Activated CD4-positive, alpha-beta memory T cell treated with anti-CD3 and anti-CD28 coated beads, Interleukin-2, amount 10 ng/mL, durations not matched to agents 7 days and 5 days (primary cell): ENCODE results near the gene RBBP7. TPM values are rescaled to one million over a fixed set of nuclear protein-coding genes. Genes with fewer than 3 reads are reported as not detected.

ENCODE experiments used
- CTCF ChIA-PET: fragments of 350-600 bp; sonication (Branson Sonifier 250); formaldehyde crosslinking; loops from one replicate; lab custom pipeline; 2021; ENCODE audit warnings: antibody characterized with exemption, inconsistent platforms; lab: Charles Lee
- POLR2A ChIA-PET: fragments of 350-600 bp; sonication (Branson Sonifier 250); formaldehyde crosslinking; loops from one replicate; lab custom pipeline; 2021; ENCODE audit warnings: antibody characterized with exemption; lab: Charles Lee
- DNase-seq: peaks from one replicate; pipeline ENCODE4 v3.0.0-alpha.2; 2020
- H3K27ac Mint-ChIP-seq: one replicate; pipeline ENCODE4 v1.8.0; 2021; ENCODE audit warnings: mild to moderate bottlenecking, mixed read lengths
- H3K27me3 Mint-ChIP-seq: one replicate; pipeline ENCODE4 v1.8.0; 2021; ENCODE audit warnings: mixed read lengths
- H3K36me3 Mint-ChIP-seq: one replicate; pipeline ENCODE4 v1.8.0; 2021; ENCODE audit warnings: low read depth, mixed read lengths
- H3K4me1 Mint-ChIP-seq: one replicate; pipeline ENCODE4 v1.8.0; 2021; ENCODE audit warnings: mixed read lengths
- H3K4me3 Mint-ChIP-seq: one replicate; pipeline ENCODE4 v1.8.0; 2021; ENCODE audit warnings: mild to moderate bottlenecking, mixed read lengths
- H3K9me3 Mint-ChIP-seq: one replicate; pipeline ENCODE4 v1.8.0; 2021; ENCODE audit warnings: mixed read lengths
- total RNA-seq, 2 experiments: library from RNA; stranded (reverse); gene quantifications; one replicate each; pipeline ENCODE4 v1.2.3, GENCODE V29; 2021

The RBBP7 gene
- total RNA-seq, 2 experiments from 2014 or later = 137 to 140 TPM

GRCh38 chrX:16836371-16836770, 33.8 kb downstream of the RBBP7 start:
- POLR2A ChIA-PET = no interaction called here
- H3K27ac Mint-ChIP-seq = no peak overlapping the region
- no peak overlapping the region for H3K4me3 Mint-ChIP-seq
- H3K9me3 Mint-ChIP-seq = no peaks in the 10 kb centered on the region
- H3K4me1 Mint-ChIP-seq = no peaks in the 10 kb centered on the region
- H3K36me3 Mint-ChIP-seq = peaks cover 8% of the 10 kb centered on the region
- CTCF ChIA-PET = interaction anchor here (1.8 kb wide), 1 partner anchor 10 kb away, joined by 6 read pairs; no protein-coding TSS in a partner anchor
- DNase-seq = no peak
- no peaks in the 10 kb centered on the region for H3K27me3 Mint-ChIP-seq

- no peak overlapping the region for H3K4me3 Mint-ChIP-seq
- CTCF ChIA-PET = interaction anchor here (1.0 to 1.8 kb wide), 3 partner anchors 8 to 58 kb away, joined by 3 to 6 read pairs (median 4); no protein-coding TSS in a partner anchor
- H3K4me1 Mint-ChIP-seq = no peaks in the 10 kb centered on the region
- POLR2A ChIA-PET = interaction anchor here (0.8 kb wide), 1 partner anchor 8 kb away, joined by 3 read pairs; no protein-coding TSS in a partner anchor
- H3K27me3 Mint-ChIP-seq = no peaks in the 10 kb centered on the region
- no peak for DNase-seq
- H3K36me3 Mint-ChIP-seq = peaks cover 5% of the 10 kb centered on the region
- H3K9me3 Mint-ChIP-seq = no peaks in the 10 kb centered on the region
- H3K27ac Mint-ChIP-seq = no peak overlapping the region
Measured at GRCh38 chrX:16834806-16835205, 35.4 kb downstream of the RBBP7 start.

GRCh38 chrX:16832301-16832700, 37.9 kb downstream of the RBBP7 start:
- no peaks in the 10 kb centered on the region for H3K27me3 Mint-ChIP-seq
- H3K4me1 Mint-ChIP-seq = peaks cover 5% of the 10 kb centered on the region
- CTCF ChIA-PET = no interaction called here
- POLR2A ChIA-PET = no interaction called here
- no peaks in the 10 kb centered on the region for H3K9me3 Mint-ChIP-seq
- H3K36me3 Mint-ChIP-seq = peaks cover 7% of the 10 kb centered on the region
- no peak overlapping the region for H3K4me3 Mint-ChIP-seq
- DNase-seq = no peak
- H3K27ac Mint-ChIP-seq = no peak overlapping the region

- Mint-ChIP-seq H3K36me3 (peaks cover 12% of the 10 kb centered on the region), H3K27me3 (no peaks in the 10 kb centered on the region), H3K27ac (no peak overlapping the region), H3K4me3 (no peak overlapping the region), H3K4me1 (peaks cover 18% of the 10 kb centered on the region), H3K9me3 (no peaks in the 10 kb centered on the region)
- POLR2A ChIA-PET = no interaction called here
- CTCF ChIA-PET = interaction anchor here (1.5 kb wide), 1 partner anchor 55 kb away, joined by 5 read pairs; no protein-coding TSS in a partner anchor
- no peak for DNase-seq
Measured at GRCh38 chrX:16828124-16828908, 41.8 kb downstream of the RBBP7 start.

GRCh38 chrX:16827225-16827624, 42.9 kb downstream of the RBBP7 start:
- Mint-ChIP-seq H3K4me1 (peaks cover 27% of the 10 kb centered on the region), H3K4me3 (no peak overlapping the region), H3K27ac (no peak overlapping the region), H3K27me3 (no peaks in the 10 kb centered on the region), H3K9me3 (no peaks in the 10 kb centered on the region), H3K36me3 (peaks cover 19% of the 10 kb centered on the region)
- ChIA-PET POLR2A (interaction anchor here (1.0 kb wide), 1 partner anchor 43 kb away, joined by 4 read pairs; the partner anchor contains the start of gene RBBP7), CTCF (interaction anchor here (1.1 to 2.5 kb wide), 7 partner anchors 9 to 220 kb away, joined by 3 to 16 read pairs (median 4); no protein-coding TSS in a partner anchor)
- DNase-seq = no peak

DNA sequence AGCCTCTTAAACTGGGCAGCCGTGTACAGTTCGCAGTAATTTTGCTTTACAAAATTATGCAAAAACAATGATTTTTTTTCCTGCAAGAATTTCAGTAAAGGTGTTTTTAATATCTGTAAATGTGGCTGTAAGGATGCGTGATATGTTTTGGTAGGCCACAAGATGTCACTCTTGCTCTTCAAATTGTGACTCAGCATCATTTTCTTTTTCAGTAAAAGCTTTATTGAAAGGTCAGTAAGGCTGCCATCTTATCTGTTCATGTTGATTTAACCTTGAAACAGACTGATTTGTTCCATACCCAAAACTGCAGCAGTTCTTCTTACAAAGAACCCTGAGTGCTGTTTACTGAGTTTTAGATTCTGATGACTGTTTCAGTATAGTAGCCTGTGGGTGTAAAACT, 44.0 kb downstream of the RBBP7 start:
- H3K27ac Mint-ChIP-seq = no peak overlapping the region
- POLR2A ChIA-PET = interaction anchor here (1.2 kb wide), 1 partner anchor 9 kb away, joined by 3 read pairs; no protein-coding TSS in a partner anchor

GRCh38 chrX:16825264-16826035, 44.7 kb downstream of the RBBP7 start:
- ChIA-PET POLR2A (interaction anchor here (1.2 kb wide), 1 partner anchor 10 kb away, joined by 3 read pairs; no protein-coding TSS in a partner anchor), CTCF (interaction anchor here (0.7 to 2.5 kb wide), 7 partner anchors 13 to 418 kb away, joined by 3 to 16 read pairs (median 4); no protein-coding TSS in a partner anchor)
- H3K4me1 Mint-ChIP-seq = peaks cover 27% of the 10 kb centered on the region
- H3K9me3 Mint-ChIP-seq = no peaks in the 10 kb centered on the region
- no peak for DNase-seq
- H3K27ac Mint-ChIP-seq = no peak overlapping the region
- H3K27me3 Mint-ChIP-seq = no peaks in the 10 kb centered on the region
- H3K4me3 Mint-ChIP-seq = no peak overlapping the region
- H3K36me3 Mint-ChIP-seq = peaks cover 20% of the 10 kb centered on the region

More for the DNA sequence above, 44.0 kb downstream of the RBBP7 start:
- CTCF ChIA-PET = interaction anchor here (0.7 to 2.5 kb wide), 11 partner anchors 10 to 418 kb away, joined by 3 to 16 read pairs (median 4); no protein-coding TSS in a partner anchor
- H3K9me3 Mint-ChIP-seq = no peaks in the 10 kb centered on the region
- H3K4me1 Mint-ChIP-seq = peaks cover 27% of the 10 kb centered on the region
- no peak overlapping the region for H3K4me3 Mint-ChIP-seq
- peaks cover 20% of the 10 kb centered on the region for H3K36me3 Mint-ChIP-seq
- H3K27me3 Mint-ChIP-seq = no peaks in the 10 kb centered on the region
- DNase-seq = no peak

GRCh38 chrX:16822723-16823122, 47.4 kb downstream of the RBBP7 start:
- Mint-ChIP-seq H3K36me3 (peaks cover 21% of the 10 kb centered on the region), H3K4me1 (peaks cover 23% of the 10 kb centered on the region), H3K27me3 (no peaks in the 10 kb centered on the region), H3K9me3 (no peaks in the 10 kb centered on the region), H3K27ac (peak overlapping the region; percentile 64), H3K4me3 (no peak overlapping the region)
- DNase-seq = no peak
- ChIA-PET CTCF (interaction anchor here (1.2 to 1.6 kb wide), 2 partner anchors 68 to 224 kb away, joined by 3 read pairs; no protein-coding TSS in a partner anchor), POLR2A (interaction anchor here (1.6 kb wide), 1 partner anchor 15 kb away, joined by 4 read pairs; no protein-coding TSS in a partner anchor)

DNA sequence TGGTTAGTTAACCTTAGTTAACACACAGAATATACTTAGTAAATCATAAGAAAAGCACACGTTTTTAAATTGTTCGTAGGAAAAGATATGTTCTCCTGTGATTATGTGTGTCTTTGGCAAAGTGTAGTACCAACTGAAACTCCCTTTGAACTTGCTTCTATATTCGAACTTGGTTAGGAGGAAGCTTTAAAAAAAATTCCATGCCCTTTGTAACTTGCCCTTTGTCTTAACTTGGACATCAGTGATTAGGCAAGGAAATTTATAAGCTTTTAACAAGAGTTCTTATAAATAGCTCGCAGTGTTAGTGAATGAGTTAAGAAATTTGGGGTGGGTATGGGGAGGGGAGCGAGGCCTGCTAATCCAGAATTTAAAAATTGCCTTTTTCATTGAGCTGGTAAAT, 50.5 kb downstream of the RBBP7 start:
- Mint-ChIP-seq H3K9me3 (no peaks in the 10 kb centered on the region), H3K4me3 (no peak overlapping the region), H3K36me3 (peaks cover 21% of the 10 kb centered on the region), H3K4me1 (peaks cover 16% of the 10 kb centered on the region), H3K27me3 (no peaks in the 10 kb centered on the region), H3K27ac (no peak overlapping the region)
- no peak for DNase-seq
- ChIA-PET CTCF (no interaction called here), POLR2A (no interaction called here)

DNA sequence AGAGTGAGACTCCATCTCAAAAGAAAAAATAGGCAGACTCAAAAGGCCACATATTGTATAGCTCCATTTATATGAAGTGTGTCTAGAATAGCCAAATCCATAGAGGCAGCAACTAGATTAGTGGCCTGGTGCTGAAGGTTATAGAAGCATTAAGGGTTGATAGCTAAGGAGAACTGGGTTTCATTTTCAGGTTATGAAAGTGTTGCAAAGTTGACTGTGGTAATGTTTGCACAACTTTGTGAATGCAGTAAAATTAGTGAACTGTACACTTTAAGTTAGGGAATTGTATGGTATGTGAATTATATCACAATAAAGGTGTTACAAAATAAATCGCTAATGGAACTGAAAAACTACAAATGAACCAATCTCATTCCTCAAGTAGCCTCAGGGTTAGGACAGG, 55.6 kb downstream of the RBBP7 start:
- Mint-ChIP-seq H3K4me1 (peaks cover 8% of the 10 kb centered on the region), H3K27ac (no peak overlapping the region), H3K4me3 (no peak overlapping the region), H3K9me3 (no peaks in the 10 kb centered on the region), H3K36me3 (peaks cover 10% of the 10 kb centered on the region), H3K27me3 (no peaks in the 10 kb centered on the region)
- DNase-seq = no peak
- CTCF ChIA-PET = no interaction called here
- POLR2A ChIA-PET = no interaction called here

DNA sequence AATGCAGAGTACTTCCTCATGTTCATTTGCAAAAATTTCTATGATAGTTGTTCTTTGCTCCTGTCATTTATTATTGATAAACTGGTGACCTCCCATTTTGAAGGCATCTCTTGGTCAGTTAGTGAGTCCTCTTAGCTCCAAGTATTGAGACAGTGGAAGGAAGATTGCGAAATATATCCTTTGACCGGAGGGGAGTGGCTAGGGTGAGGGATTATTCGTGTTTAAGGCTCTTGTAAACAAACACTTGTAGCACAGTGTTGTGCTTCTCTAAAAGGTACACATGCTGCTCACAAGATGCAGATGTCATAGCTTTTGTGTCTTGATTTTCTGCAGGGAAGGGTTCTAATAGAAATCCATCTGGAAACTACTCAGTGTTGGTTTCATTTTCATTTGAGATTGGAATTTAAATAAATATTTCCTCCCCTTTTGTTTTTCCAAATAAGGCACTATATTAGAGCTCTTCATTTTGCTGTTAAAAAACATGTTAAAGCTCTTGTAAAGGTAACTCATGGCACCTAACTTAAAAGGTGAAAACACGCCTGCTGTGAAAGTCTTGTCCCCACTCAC, 62.1 kb downstream of the RBBP7 start:
- peaks cover 11% of the 10 kb centered on the region for H3K4me1 Mint-ChIP-seq
- H3K4me3 Mint-ChIP-seq = no peak overlapping the region
- CTCF ChIA-PET = interaction anchor here (0.9 kb wide), 1 partner anchor 9 kb away, joined by 3 read pairs; no protein-coding TSS in a partner anchor
- no peak for DNase-seq
- no peaks in the 10 kb centered on the region for H3K27me3 Mint-ChIP-seq
- H3K27ac Mint-ChIP-seq = no peak overlapping the region
- H3K36me3 Mint-ChIP-seq = peaks cover 3% of the 10 kb centered on the region
- POLR2A ChIA-PET = interaction anchor here (1.1 to 1.8 kb wide), 2 partner anchors 14 to 952 kb away, joined by 3 to 4 read pairs; no protein-coding TSS in a partner anchor
- H3K9me3 Mint-ChIP-seq = no peaks in the 10 kb centered on the region

DNA sequence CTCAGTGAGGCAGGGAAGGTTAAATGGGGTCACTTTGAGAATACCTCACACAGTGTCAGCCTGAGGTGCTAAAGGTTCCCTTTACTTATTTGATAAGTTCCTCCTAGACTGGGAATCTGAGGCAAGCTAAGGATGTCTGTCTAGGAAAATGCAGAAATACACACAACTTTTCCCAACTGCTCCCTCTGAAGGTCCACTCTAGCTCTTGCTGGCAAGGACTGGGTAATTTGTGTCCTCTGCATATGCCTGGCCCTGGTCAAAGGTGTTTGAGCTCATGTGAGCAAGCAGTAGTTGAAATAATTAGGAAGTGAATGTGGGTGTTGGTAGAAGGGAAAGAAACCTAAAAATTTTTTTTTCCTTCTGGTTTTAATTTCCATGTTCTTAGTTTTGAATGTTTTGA, 62.6 kb downstream of the RBBP7 start:
- no peak for DNase-seq
- Mint-ChIP-seq H3K36me3 (no peaks in the 10 kb centered on the region), H3K4me3 (no peak overlapping the region), H3K27ac (no peak overlapping the region), H3K4me1 (peaks cover 11% of the 10 kb centered on the region), H3K27me3 (no peaks in the 10 kb centered on the region), H3K9me3 (no peaks in the 10 kb centered on the region)
- ChIA-PET CTCF (interaction anchor here (0.9 kb wide), 1 partner anchor 9 kb away, joined by 3 read pairs; no protein-coding TSS in a partner anchor), POLR2A (interaction anchor here (1.1 to 1.8 kb wide), 2 partner anchors 15 to 952 kb away, joined by 3 to 4 read pairs; no protein-coding TSS in a partner anchor)
